ENCODE results near the gene KRT39.
"Not testable (repeated sequence)": the region's sequence is repeated elsewhere in the genome, so short reads cannot be mapped to it uniquely, and the experiment has no call there.

The KRT39 gene

DNA sequence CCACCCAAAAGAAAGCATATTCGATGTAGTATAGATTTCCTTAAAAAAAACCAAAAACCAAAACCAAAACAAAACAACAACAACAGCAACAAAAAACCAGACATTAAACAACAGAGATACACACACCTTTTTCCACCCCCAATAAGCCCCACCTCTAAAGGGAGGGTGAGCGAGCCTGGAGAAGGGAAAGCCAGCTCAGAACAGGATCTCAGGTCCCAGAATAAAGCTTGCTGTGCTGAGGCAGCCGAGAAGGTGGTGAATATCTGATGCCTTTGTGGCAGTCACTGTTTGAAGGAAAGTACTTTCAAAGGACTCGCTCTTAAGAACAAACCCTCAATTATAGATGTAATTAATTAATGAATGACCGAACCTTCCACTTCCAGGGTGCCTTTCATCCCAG lies 29.8 kb downstream of the KRT39 start:
- DNase-seq = no peak

DNA sequence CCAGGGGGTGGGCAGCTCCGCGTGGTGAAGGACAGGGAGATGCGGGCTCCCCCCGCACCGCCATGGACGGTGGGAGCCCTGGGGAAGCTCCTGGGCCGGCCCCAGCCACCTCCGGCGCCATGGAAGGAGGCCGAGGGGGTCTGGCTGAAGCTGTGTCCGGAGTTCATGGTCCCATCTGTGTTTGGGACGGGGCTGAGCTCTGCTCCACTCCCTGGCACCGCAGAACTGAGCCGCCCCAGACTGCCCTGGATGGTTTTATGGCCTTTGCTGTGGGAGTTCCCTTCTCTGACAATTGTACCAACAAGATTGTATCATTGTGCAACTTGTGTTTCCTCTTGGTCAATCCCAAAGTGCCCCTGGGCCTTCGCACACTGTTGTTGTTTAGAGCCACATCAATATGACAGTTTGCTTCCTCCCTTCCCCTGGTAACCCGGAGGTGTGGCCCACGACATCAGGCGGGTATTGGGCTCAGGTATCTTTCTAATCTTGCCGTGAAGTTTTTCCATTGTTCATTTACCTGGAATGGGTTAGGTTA lies 30.2 kb downstream of the KRT39 start:
- no peak for DNase-seq

DNA sequence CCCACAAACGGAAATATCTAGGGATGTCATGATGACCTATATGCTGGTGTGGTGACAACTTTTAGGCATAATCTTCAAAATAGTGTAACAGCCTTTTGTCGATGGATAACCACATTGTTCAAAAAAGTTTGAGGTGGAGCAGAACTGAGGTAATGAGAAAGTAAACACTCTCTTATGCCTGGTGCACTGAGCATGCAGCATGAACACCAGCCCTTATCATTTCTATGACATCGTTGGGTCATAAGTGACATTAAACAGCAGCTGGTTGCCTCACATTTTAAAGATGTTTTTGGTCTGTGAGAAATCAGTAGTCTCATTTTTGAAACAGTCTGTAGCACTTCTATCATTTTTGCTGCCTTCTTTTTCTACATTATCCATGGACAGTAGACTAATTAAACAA lies 31.1 kb downstream of the KRT39 start:
- DNase-seq = no peak

DNA sequence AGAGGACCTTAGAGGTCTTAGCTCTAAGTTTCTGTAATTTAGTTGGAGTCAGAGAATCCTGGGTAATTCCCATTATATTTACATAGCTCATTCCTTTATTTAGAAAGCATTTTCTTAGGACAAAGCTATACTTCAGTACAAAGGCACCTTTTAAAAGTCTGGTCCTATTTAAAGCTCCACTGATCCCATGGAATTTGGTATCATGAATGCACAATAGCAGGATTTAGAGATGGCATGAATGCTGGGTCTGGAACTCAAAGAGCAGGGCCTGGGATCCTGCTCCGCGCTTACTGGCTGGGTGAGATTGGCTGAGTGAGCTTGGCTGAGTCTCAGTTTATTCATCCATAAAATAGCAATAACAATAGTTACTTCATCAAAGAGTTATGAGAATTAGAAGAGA lies 34.1 kb downstream of the KRT39 start:
- DNase-seq = no peak

DNA sequence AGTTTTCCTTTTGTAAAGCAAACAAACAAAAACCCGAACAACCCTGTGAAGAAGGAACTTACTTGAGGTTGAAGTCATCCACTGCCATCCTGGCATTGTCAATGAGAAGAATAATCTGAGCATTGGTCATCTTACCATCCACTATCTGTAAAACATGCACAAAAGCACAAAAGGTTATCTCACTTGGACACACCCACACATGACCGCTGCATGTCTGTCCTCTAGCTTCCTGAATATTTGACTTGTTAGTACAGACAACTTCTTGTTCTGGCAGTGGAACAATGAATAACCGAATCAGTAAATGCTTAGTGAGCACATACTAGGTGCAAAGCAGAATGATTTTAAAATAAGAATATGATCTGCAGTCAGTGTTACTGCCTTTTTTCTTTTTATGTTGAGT lies 35.4 kb downstream of the KRT39 start:
- no peak for DNase-seq

GRCh38 chr17:40926341-40926740 lies 40.4 kb downstream of the KRT39 start:
- no peak for DNase-seq

DNA sequence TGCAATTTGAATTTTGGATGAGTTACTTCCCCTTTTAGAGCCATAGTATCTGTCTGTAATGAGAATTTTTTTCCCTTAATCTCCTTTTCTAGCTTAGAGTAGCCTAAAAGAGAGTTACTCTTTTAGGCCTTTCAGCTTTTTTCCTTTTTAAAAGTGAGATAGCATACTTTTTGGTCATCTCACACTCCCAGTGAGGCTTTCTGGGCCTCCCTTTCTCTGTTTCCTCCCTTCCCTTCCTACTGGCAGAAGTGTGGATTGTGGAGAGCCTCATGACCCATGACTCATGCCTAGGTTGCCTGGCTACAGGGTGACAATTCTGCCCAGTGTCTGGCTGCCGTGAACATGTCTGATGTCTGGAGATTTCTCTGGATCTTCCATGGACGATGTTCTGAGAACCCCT lies 44.5 kb downstream of the KRT39 start:
- no peak for DNase-seq

GRCh38 chr17:40921026-40921425 lies 45.7 kb downstream of the KRT39 start:
- no peak for DNase-seq

- not testable (repeated sequence) for DNase-seq
Observed at GRCh38 chr17:40917116-40917515, 49.6 kb downstream of the KRT39 start.

DNA sequence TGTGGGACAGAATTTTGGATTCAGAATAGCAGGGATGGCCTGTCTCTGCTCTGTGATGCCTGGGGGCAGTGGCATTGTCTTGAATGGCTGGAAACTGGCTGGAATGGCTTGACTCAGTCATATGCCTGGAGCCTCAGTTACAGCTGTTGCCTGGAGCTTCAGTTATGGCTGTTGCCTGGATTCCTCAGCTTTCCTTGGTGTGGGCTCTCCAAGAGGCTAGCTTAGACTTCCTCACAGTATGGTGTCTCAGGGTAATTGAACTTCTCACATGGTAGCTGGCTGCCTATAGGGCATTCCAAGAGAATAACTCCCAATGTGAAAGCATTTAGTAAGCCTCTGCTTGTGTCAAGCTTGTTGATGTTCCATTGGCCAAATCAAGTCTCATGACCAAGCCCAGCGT lies 50.4 kb downstream of the KRT39 start:
- no peak for DNase-seq

- no peak for DNase-seq
Observed at GRCh38 chr17:40915721-40916256, 51.0 kb downstream of the KRT39 start.

GRCh38 chr17:40915199-40915661 lies 51.5 kb downstream of the KRT39 start:
- no peak for DNase-seq

DNA sequence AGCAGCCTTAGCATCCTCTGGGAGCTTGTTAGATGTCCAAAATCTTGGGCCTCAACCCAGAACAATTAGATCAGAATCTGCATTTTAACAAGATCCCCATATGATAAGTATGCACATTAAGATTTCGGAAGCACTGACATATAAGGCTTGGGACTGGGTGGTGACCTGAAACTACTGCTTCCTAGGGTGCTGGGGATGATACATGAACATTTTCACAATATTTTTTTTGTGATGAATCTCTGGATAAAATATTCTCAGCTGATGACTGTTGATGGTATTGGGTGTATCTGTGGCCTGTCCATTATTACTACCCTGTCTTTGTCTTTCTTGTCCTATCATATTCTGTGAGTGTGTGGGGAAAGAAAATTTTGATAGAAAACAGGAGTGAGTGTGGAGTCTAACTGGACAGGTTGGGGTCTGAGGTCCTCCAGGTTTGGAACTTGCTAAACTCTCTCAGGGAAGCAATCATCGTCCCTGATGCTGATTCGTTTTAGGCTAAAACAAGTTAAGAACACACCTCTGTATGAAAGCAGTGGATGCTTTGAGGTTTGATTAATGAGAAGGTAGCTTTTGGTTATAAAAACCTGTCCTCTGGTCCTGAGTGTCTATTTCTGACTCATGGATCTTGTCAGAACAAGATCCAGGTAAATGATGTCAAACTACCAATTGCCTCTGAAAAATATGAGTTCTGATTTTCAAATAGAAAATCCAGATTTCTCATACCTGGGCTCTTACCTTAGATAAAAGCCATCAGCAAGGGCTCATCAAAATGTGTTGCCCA lies 52.5 kb downstream of the KRT39 start:
- no peak for DNase-seq

GRCh38 chr17:40912486-40913210 lies 54.1 kb downstream of the KRT39 start:
- no peak for DNase-seq

DNA sequence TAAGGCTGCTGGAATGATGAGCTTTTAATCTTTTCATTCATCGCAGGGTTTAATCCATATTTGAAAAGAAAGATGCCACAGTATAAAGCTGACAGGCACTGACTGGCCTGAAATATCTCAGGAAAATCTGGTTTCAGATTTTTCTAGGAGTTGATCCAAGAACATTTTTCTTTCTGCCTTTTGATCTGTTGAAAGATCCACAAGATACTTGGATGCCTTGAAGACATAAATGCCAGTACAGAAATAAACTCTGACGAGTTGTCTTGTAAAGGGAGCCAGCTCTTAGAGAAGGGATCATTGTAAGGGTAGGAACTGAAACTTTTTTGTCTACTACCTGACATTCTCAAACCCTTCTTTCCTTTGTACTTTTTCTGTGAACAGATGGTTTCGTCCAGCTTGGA lies 56.3 kb downstream of the KRT39 start:
- DNase-seq = no peak

GRCh38 chr17:40909755-40910154 lies 57.0 kb downstream of the KRT39 start:
- DNase-seq = no peak

GRCh38 chr17:40909351-40909750 lies 57.4 kb downstream of the KRT39 start:
- DNase-seq = no peak

All from SIG-M5 (cell line).